GM12864 (cell line): Measurements from ENCODE around the gene SPPL3.
"Not testable (repeated sequence)": the region's sequence is repeated elsewhere in the genome, so short reads cannot be mapped to it uniquely, and the experiment has no call there.

Experiments
- DNase-seq: peaks from one replicate; pipeline ENCODE4 v3.0.0-alpha.2; 2011; ENCODE audit warnings: low read depth
- H3K4me3 ChIP-seq: 2 replicates; pipeline ENCODE4 v1.5.1; 2011; ENCODE audit warnings: mild to moderate bottlenecking, low read depth, low read length, control low read depth
- CTCF ChIP-seq: IDR thresholded peaks from 2 replicates; pipeline ENCODE4 v1.5.1; 2011; ENCODE audit warnings: low read depth, mild to moderate bottlenecking, moderate library complexity, low read length, control low read depth, inconsistent platforms; ENCODE audit errors: missing control alignments

Gene SPPL3

GRCh38 chr12:120839503-120839902 is 64.7 kb downstream of the SPPL3 start:
- no peak for TF ChIP-seq CTCF
- no peak for DNase-seq
- H3K4me3 ChIP-seq = no peak overlapping the region

GRCh38 chr12:120838629-120839383 is 65.4 kb downstream of the SPPL3 start:
- H3K4me3 ChIP-seq, DNase-seq: not testable (repeated sequence)

- no peak for DNase-seq
Measured at GRCh38 chr12:120836114-120836684, 68.0 kb downstream of the SPPL3 start.

GRCh38 chr12:120835657-120836056 is 68.5 kb downstream of the SPPL3 start:
- TF ChIP-seq CTCF = no peak
- DNase-seq = no peak
- no peak overlapping the region for H3K4me3 ChIP-seq

More at GRCh38 chr12:120836114-120836684, 68.0 kb downstream of the SPPL3 start:
- TF ChIP-seq CTCF = no peak
- H3K4me3 ChIP-seq = no peak overlapping the region

- TF ChIP-seq CTCF = no peak
- no peak overlapping the region for H3K4me3 ChIP-seq
- no peak for DNase-seq
Measured at GRCh38 chr12:120835304-120835612, 68.9 kb downstream of the SPPL3 start.

GRCh38 chr12:120834489-120835303 is 69.5 kb downstream of the SPPL3 start:
- no peak for TF ChIP-seq CTCF
- H3K4me3 ChIP-seq = no peak overlapping the region; the same call in 1 of the 2 replicates
- DNase-seq = no peak

- no peak for DNase-seq
- H3K4me3 ChIP-seq = no peak overlapping the region; the same call in 1 of the 2 replicates
Measured at GRCh38 chr12:120833849-120834248, 70.3 kb downstream of the SPPL3 start.

More at GRCh38 chr12:120833849-120834248, 70.3 kb downstream of the SPPL3 start:
- no peak for TF ChIP-seq CTCF
